Activated CD4-positive, alpha-beta T cell treated with anti-CD3 and anti-CD28 coated beads, Interleukin-10, Interleukin-2, amounts not matched to agents 100 ng/mL and 50 ng/mL, durations not matched to agents 16 hours and 8 hours (primary cell): Measurements from ENCODE around the gene GAS7.
A peak's percentile ranks its signal among the peaks of the same experiment; 100 is the strongest.
"Not testable (repeated sequence)": the region's sequence is repeated elsewhere in the genome, so short reads cannot be mapped to it uniquely, and the experiment has no call there.

Experiments used
- DNase-seq: peaks from one replicate; pipeline ENCODE4 v3.0.0-alpha.2; 2020

The GAS7 gene

GRCh38 chr17:10010752-10011151 lies 187.7 kb downstream of the GAS7 start:
- DNase-seq, result no peak

DNA sequence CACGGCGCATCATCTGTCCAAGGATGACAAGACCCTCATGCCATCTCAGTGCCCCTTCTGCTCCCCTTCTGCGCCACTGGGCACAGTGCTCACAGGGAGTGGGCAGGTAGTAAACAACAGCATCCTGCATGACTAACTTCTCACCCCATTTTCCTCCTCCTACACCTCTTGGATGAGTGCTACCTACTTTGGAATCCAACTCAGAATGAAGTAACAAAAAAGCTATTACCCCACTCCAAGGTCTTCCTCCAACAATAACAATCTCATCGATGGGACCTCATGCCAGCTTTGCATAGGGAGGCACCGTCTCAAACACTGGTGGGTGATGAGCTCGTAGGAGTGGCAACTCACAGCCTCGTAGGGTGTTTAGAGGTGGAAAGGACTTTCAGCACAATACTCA lies 194.7 kb downstream of the GAS7 start:
- no peak for DNase-seq

DNA sequence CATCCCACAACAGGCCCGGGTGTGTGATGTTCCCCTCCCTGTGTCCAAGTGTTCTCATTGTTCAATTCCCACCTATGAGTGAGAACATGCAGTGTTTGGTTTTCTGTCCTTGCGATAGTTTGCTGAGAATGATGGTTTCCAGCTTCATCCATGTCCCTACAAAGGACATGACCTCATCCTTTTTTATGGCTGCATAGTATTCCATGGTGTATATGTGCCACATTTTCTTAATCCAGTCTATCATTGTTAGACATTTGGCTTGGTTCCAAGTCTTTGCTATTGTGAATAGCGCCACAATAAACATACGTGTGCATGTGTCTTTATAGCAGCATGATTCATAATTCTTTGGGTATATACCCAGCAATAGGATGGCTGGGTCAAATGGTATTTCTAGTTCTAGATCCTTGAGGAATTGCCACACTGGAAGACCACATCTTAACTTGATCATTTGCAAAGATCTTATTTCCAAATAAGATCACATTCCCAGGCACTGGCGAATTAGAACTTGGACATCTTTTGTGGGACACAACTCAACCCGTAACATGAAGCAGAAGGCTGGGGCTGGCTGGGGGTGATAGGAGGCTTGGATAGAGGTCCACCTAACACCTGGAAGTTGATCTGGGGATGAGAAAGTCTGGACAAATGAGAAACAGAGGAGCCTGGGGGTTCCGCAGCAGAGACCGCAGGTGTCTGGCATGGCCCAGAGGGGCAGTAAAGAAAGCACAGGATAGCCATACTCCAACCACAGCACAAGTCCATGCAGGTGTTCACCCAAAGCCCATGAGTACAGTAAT lies 195.6 kb downstream of the GAS7 start:
- DNase-seq, result not testable (repeated sequence)

DNA sequence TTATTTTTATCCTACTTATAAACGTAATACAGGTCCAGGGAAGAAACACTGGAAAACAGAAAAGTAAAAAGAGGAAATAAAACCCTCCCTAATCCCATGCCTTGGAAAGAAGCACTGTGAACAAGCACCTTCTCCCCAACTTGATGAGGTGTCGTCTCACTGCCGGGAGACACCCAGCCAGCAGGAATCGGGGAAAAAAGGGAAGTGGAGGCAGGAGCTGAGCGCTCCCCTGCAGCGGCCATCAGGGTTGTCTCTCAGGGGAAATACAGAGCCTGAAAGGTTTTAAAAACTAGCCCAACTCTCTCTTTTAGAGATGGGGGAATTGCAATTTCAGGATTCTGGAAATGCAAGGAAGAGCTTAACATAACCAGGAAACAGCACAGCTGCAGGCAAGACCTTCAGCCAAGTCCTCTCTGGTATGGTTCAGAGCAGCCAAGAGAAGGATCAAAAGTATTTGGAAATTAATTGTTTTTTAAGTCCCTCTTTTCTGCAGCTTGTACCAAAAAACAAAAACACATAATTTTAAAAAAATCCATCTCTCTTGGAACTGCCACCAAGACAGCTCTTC lies 197.0 kb downstream of the GAS7 start:
- no peak for DNase-seq

- no peak for DNase-seq
These were observed 198.3 kb downstream of the GAS7 start for GRCh38 chr17:9999919-10000695.

GRCh38 chr17:9998060-9998459 lies 200.3 kb downstream of the GAS7 start:
- DNase-seq, result no peak

GRCh38 chr17:9994761-9995160 lies 203.6 kb downstream of the GAS7 start:
- DNase-seq, result no peak

DNA sequence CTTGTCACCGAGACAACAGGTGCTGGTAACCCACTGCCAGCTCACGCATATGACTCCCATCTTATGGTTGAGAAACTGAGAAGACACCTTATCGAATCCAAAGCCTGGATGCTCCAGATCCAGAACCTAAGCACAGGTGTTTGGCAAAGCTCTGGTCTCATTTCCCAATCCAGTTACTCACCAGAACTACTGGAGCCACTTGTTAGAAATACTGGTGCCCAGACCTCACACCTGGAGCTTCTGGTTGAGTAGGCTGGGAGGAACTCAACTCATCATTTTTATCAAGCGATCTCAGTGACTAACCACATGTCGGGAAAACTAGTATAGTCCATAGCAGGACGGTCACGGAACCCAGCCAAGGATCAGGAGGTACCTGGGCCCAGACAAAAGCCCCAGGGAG lies 206.6 kb downstream of the GAS7 start:
- no peak for DNase-seq

GRCh38 chr17:9991351-9991750 lies 207.1 kb downstream of the GAS7 start:
- no peak for DNase-seq

GRCh38 chr17:9987779-9988585 lies 210.4 kb downstream of the GAS7 start:
- peak; percentile 40 for DNase-seq

DNA sequence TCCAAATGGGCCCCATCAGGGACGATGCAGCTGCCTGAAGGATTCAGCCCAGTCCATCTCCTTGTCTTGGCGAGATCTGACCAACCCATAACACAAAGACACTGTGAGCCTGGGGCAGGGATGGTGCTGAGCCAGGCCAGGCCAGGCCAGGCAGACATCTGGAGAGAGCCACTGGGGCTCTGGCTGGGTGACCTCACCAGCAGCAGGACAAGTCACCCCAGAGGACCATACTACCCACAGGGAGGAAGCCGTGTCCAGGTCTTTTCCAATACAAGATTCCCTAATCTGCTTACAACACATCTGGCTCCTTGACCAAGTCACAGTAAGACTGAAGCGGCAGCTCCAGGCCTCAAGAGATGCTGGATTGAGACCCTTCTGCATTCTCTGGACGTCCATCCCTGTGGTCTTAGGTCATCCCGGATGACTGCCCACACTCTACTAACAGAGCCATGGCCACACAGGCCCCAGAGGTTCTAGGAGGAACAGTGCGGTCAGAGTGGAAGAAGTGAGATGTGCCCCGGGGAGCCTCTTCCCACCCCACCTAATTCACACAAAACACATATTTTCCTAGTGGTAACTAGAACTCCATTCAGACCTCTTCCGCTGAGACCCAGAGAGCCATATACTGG lies 211.5 kb downstream of the GAS7 start:
- no peak for DNase-seq

DNA sequence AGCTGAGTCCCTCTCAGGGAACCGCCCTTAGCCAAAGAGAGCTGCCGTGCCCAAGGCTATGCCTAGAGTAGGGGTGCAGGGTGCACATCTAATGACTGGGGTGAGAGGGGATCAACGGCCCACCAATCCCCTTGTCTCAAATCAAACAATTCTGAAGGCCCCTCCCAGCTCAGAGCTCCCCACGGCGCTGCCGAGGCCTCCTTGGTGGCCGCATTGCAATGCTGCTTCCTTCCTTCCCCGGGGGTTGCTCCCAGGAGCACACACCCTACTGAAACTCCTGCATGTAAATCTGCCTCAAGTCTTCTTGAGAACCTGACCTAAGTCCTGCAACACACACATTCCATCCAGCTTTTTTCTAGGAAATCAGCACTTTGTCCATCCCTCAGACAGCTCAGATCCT lies 212.8 kb downstream of the GAS7 start:
- no peak for DNase-seq

DNA sequence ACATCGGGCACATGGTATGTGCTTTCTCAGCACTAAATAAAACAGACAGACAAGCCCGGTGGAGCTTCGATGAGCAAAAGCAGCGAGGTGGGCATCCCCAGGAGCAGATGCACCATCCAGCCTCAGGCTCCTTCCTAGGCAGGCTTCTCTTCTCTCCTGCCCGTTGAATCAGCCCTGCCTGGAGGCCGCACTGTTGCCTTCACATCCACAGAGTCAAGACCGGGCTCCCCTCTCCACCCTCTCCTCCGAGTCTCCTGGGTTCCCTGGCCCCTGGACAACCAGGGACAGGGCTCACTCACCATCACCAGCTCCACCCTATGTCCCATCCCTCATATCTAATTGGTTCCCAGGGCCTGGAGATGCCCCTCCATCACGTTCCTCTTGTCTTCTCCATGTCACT lies 213.6 kb downstream of the GAS7 start:
- DNase-seq, result no peak

- no peak for DNase-seq
These were observed 216.2 kb downstream of the GAS7 start for GRCh38 chr17:9982159-9982558.

DNA sequence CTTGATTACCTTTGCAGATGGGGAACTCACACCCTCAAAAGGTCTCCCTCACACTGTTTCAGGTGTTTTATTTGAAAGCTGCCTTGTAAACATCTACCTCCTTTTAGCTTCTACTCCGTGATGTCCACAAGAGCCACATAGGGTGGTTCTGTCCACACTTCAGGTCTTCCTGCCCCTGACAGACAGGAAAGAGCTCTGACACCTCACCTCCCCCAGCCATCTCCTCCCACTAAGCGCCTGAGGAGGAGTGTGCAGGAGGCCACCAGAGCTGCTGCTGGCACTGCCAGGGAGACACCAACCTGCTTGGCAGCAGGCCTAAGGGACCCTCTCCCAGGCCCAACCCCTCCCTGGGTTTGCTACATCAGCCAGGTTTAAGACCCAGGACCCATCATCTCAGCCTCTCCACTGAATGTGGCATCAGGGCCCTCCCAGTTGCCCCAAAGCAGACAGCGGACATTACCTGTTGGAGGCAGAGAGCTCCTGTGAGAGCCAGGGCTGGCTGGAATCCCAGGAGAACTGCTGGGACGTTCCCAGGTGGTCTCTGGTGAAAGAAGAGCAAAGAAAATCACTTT lies 217.0 kb downstream of the GAS7 start:
- DNase-seq, result no peak

- no peak for DNase-seq
These were observed 218.9 kb downstream of the GAS7 start for GRCh38 chr17:9979463-9979995.

GRCh38 chr17:9977180-9977575 lies 221.2 kb downstream of the GAS7 start:
- peak; percentile 20 for DNase-seq

GRCh38 chr17:9976283-9977179 lies 221.9 kb downstream of the GAS7 start:
- no peak for DNase-seq

GRCh38 chr17:9974448-9975381 lies 223.7 kb downstream of the GAS7 start:
- no peak for DNase-seq
